Astrocyte (in vitro differentiated cells and primary cell): ENCODE data around the gene UNC45B. TPM values are rescaled to one million over a fixed set of nuclear protein-coding genes. Genes with fewer than 3 reads are reported as not detected.

Experiments
- DNase-seq: peaks from one replicate; pipeline ENCODE4 v3.0.0-alpha.2; 2010; ENCODE audit warnings: low read depth
- FAIRE-seq: peaks from 2 replicates; lab custom pipeline; 2011; peaks lifted over from hg19 to GRCh38; lab: Jason Lieb, UNC
- H2AFZ ChIP-seq: 2 replicates; pipeline ENCODE4 v1.6.0; 2012; ENCODE audit warnings: low read depth, low read length, inconsistent platforms
- H3K27ac ChIP-seq: 2 replicates; pipeline ENCODE4 v1.5.1; 2011; ENCODE audit warnings: low read depth, low read length, inconsistent platforms
- H3K27me3 ChIP-seq: 2 replicates; pipeline ENCODE4 v1.6.0; 2011; ENCODE audit warnings: low read length, inconsistent platforms; ENCODE audit not compliant: insufficient read depth
- H3K36me3 ChIP-seq: 2 replicates; pipeline ENCODE4 v1.5.1; 2011; ENCODE audit warnings: low read length, inconsistent platforms; ENCODE audit not compliant: insufficient read depth
- H3K4me1 ChIP-seq: 2 replicates; pipeline ENCODE4 v1.5.1; 2011; ENCODE audit warnings: low read length, inconsistent platforms; ENCODE audit not compliant: insufficient read depth
- H3K4me2 ChIP-seq: 2 replicates; pipeline ENCODE4 v1.6.0; 2012; ENCODE audit warnings: low read length, inconsistent platforms
- H3K4me3 ChIP-seq: 2 replicates; pipeline ENCODE4 v1.5.1; 2011; ENCODE audit warnings: low read depth, mild to moderate bottlenecking, low read length, inconsistent platforms; ENCODE audit not compliant: insufficient read depth
- H3K79me2 ChIP-seq: 2 replicates; pipeline ENCODE4 v1.6.0; 2012; ENCODE audit warnings: mild to moderate bottlenecking, low read length, inconsistent platforms; ENCODE audit not compliant: insufficient read depth
- H3K9ac ChIP-seq: 2 replicates; pipeline ENCODE4 v1.6.0; 2012; ENCODE audit warnings: mild to moderate bottlenecking, low read length, inconsistent platforms
- H3K9me3 ChIP-seq: 2 replicates; pipeline ENCODE4 v1.5.1; 2012; ENCODE audit warnings: low read depth, mild to moderate bottlenecking, low read length, inconsistent platforms; ENCODE audit not compliant: insufficient read depth
- H4K20me1 ChIP-seq: 2 replicates; pipeline ENCODE4 v1.6.0; 2012; ENCODE audit warnings: low read length, inconsistent platforms; ENCODE audit not compliant: insufficient read depth
- H3K27ac Mint-ChIP-seq: one replicate; pipeline ENCODE4 v1.8.0; 2021; ENCODE audit warnings: mild to moderate bottlenecking, mixed read lengths; ENCODE audit not compliant: unreplicated experiment
- H3K27me3 Mint-ChIP-seq: one replicate; pipeline ENCODE4 v1.8.0; 2021; ENCODE audit warnings: low read depth, mixed read lengths; ENCODE audit not compliant: unreplicated experiment
- H3K36me3 Mint-ChIP-seq: one replicate; pipeline ENCODE4 v1.8.0; 2021; ENCODE audit warnings: low read depth, mixed read lengths; ENCODE audit not compliant: unreplicated experiment
- H3K4me1 Mint-ChIP-seq: one replicate; pipeline ENCODE4 v1.8.0; 2021; ENCODE audit warnings: low read depth, mixed read lengths; ENCODE audit not compliant: unreplicated experiment
- H3K4me3 Mint-ChIP-seq: one replicate; pipeline ENCODE4 v1.8.0; 2021; ENCODE audit warnings: mild to moderate bottlenecking, moderate library complexity, mixed read lengths; ENCODE audit not compliant: unreplicated experiment
- H3K9me3 Mint-ChIP-seq: one replicate; pipeline ENCODE4 v1.8.0; 2021; ENCODE audit warnings: mild to moderate bottlenecking, mixed read lengths; ENCODE audit not compliant: unreplicated experiment
- EZH2 ChIP-seq: IDR thresholded peaks from 2 replicates; pipeline ENCODE4 v1.6.1; 2012; ENCODE audit warnings: mild to moderate bottlenecking, low read length, inconsistent platforms; ENCODE audit not compliant: insufficient read depth
- total RNA-seq: library from RNA; stranded (reverse); gene quantifications from 2 replicates; pipeline ENCODE4 v1.2.1, GENCODE V29; 2021
- TF ChIP-seq, protein P1 (sequence below): IDR thresholded peaks from 2 replicates; pipeline ENCODE4 v1.5.1; 2011; ENCODE audit warnings: low read depth, mild to moderate bottlenecking, inconsistent platforms, low read length, moderate library complexity; ENCODE audit not compliant: insufficient read depth

The UNC45B gene
- total RNA-seq, 1 donor from 2014 or later: 0.05 TPM

DNA sequence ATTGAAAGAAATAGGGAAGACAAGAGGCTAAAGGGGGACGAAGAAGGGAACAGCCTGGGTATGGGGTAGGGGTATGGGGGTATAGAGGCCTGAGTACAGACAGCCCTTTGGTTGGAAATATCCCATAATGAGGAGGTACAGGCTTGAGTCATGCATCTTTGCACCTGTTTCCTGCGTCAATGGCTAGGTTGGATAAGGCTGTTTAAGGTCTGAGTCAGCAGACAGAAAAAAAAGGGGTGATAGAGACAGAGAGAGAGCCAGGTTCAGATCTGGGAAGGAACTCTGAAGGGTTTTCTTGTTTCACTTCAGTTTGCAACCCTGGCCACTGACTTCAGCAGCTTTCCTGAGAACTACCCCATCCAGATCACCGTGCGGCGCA, 17.7 kb upstream of the UNC45B start:
- Histone ChIP-seq H3K4me3 (no peak overlapping the region), H2AFZ (no peak overlapping the region), H3K27me3 (no peaks in the 10 kb centered on the region), H3K36me3 (peaks cover 23% of the 10 kb centered on the region), H4K20me1 (no peaks in the 10 kb centered on the region), H3K79me2 (no peaks in the 10 kb centered on the region), H3K4me2 (no peak overlapping the region), H3K9me3 (no peaks in the 10 kb centered on the region), H3K4me1 (no peaks in the 10 kb centered on the region), H3K27ac (no peak overlapping the region), H3K9ac (no peak overlapping the region)
- FAIRE-seq: no peak
- H3K36me3 Mint-ChIP-seq: peaks cover 17% of the 10 kb centered on the region
- H3K27me3 Mint-ChIP-seq: no peaks in the 10 kb centered on the region
- H3K9me3 Mint-ChIP-seq: no peaks in the 10 kb centered on the region
- H3K4me3 Mint-ChIP-seq: no peak overlapping the region
- TF ChIP-seq, protein P1, sequence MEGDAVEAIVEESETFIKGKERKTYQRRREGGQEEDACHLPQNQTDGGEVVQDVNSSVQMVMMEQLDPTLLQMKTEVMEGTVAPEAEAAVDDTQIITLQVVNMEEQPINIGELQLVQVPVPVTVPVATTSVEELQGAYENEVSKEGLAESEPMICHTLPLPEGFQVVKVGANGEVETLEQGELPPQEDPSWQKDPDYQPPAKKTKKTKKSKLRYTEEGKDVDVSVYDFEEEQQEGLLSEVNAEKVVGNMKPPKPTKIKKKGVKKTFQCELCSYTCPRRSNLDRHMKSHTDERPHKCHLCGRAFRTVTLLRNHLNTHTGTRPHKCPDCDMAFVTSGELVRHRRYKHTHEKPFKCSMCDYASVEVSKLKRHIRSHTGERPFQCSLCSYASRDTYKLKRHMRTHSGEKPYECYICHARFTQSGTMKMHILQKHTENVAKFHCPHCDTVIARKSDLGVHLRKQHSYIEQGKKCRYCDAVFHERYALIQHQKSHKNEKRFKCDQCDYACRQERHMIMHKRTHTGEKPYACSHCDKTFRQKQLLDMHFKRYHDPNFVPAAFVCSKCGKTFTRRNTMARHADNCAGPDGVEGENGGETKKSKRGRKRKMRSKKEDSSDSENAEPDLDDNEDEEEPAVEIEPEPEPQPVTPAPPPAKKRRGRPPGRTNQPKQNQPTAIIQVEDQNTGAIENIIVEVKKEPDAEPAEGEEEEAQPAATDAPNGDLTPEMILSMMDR: no peak
- no peak for TF ChIP-seq EZH2
- H3K4me1 Mint-ChIP-seq: peaks cover 4% of the 10 kb centered on the region
- no peak for DNase-seq
- no peak overlapping the region for H3K27ac Mint-ChIP-seq

DNA sequence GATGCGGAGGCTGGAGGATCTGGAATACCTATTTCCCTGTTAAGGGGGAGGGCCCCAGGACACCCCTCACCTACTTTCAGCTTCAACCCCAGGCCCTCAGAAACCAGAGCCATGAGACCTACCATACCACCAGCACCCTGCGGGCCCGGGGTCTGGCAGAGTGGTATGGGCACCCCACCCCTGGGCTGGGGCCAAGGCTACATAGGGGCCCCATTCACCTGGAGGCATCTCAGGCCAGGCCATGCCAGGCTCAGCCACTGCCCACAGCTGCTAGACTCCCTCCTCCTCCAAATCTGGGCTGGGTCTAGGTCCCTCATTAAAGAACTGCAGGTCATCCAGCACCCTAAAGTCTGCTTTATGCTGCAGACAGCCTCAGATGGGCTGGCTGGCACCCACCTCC, 17.2 kb upstream of the UNC45B start:
- Mint-ChIP-seq H3K4me1 (peaks cover 4% of the 10 kb centered on the region), H3K27me3 (no peaks in the 10 kb centered on the region), H3K9me3 (no peaks in the 10 kb centered on the region), H3K4me3 (no peak overlapping the region), H3K27ac (no peak overlapping the region), H3K36me3 (peaks cover 20% of the 10 kb centered on the region)
- TF ChIP-seq, protein P1: no peak
- TF ChIP-seq EZH2: no peak
- H4K20me1 ChIP-seq: no peaks in the 10 kb centered on the region
- H3K79me2 ChIP-seq: no peaks in the 10 kb centered on the region
- no peak overlapping the region for H2AFZ ChIP-seq
- peaks cover 27% of the 10 kb centered on the region for H3K36me3 ChIP-seq
- no peaks in the 10 kb centered on the region for H3K27me3 ChIP-seq
- H3K4me3 ChIP-seq: no peak overlapping the region
- H3K9me3 ChIP-seq: no peaks in the 10 kb centered on the region
- no peak overlapping the region for H3K4me2 ChIP-seq
- FAIRE-seq (no peak), DNase-seq (no peak)
- no peaks in the 10 kb centered on the region for H3K4me1 ChIP-seq
- H3K9ac ChIP-seq: no peak overlapping the region
- no peak overlapping the region for H3K27ac ChIP-seq

DNA sequence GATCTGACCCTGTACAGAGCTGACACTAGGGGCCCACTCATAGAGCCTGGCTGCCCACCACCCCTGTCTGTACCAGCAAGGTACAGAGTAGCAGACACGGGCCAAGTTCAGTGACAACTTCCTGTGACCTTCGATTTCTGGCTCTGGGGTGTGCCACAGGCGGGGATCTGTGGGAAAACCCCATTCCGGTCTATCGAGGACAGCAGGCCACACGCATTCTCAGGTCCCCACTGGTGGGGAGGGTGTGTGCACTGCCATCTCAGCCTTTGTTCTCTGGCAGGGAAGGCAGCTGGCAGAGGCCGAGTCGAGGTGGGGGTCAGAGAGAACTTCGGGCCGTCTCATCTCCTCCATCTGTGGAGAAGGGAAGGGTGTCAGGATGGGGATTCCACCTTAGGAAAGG, 15.5 kb upstream of the UNC45B start:
- FAIRE-seq (no peak), DNase-seq (no peak)
- Mint-ChIP-seq H3K4me1 (peaks cover 4% of the 10 kb centered on the region), H3K27ac (no peak overlapping the region), H3K27me3 (no peaks in the 10 kb centered on the region), H3K36me3 (peaks cover 31% of the 10 kb centered on the region), H3K4me3 (no peak overlapping the region), H3K9me3 (no peaks in the 10 kb centered on the region)
- Histone ChIP-seq H4K20me1 (no peaks in the 10 kb centered on the region), H2AFZ (no peak overlapping the region), H3K4me3 (no peak overlapping the region), H3K4me2 (no peak overlapping the region), H3K27me3 (no peaks in the 10 kb centered on the region), H3K9ac (no peak overlapping the region), H3K79me2 (no peaks in the 10 kb centered on the region), H3K9me3 (no peaks in the 10 kb centered on the region), H3K4me1 (no peaks in the 10 kb centered on the region), H3K36me3 (peaks cover 42% of the 10 kb centered on the region), H3K27ac (no peak overlapping the region)
- TF ChIP-seq, protein P1: no peak
- TF ChIP-seq EZH2: no peak
